HepG2 (cell line): ENCODE results near the gene CEBPG. TPM values are rescaled to one million over a fixed set of nuclear protein-coding genes. Genes with fewer than 3 reads are reported as not detected.

ENCODE experiments used
- ARID2 ChIP-seq: sonication (generic); formaldehyde crosslinking; IDR thresholded peaks from 2 replicates; pipeline ENCODE4 v1.8.1; 2022; ENCODE audit warnings: mild to moderate bottlenecking, missing genetic modification reagents, borderline replicate concordance
- ARNT2 ChIP-seq: sonication (generic); formaldehyde crosslinking; IDR thresholded peaks from 2 replicates; pipeline ENCODE4 v1.8.0; 2022; ENCODE audit warnings: mild to moderate bottlenecking, low read depth, missing genetic modification reagents, moderate library complexity
- BCLAF1 ChIP-seq: fragments of 450-650 bp; IDR thresholded peaks from 2 replicates; pipeline ENCODE4 v1.6.1; 2017; ENCODE audit warnings: mild to moderate bottlenecking
- BRCA1 ChIP-seq: sonication (generic); formaldehyde crosslinking; IDR thresholded peaks from 2 replicates; pipeline ENCODE4 v1.4.0; 2020; ENCODE audit warnings: missing genetic modification reagents
- CHCHD3 ChIP-seq: sonication (generic); formaldehyde crosslinking; IDR thresholded peaks from 2 replicates; pipeline ENCODE4 v1.8.0; 2022; ENCODE audit warnings: mild to moderate bottlenecking, missing genetic modification reagents, moderate library complexity
- FUBP1 ChIP-seq: sonication (generic); formaldehyde crosslinking; IDR thresholded peaks from 2 replicates; pipeline ENCODE4 v1.5.1; 2020; ENCODE audit warnings: missing genetic modification reagents, mild to moderate bottlenecking, borderline replicate concordance
- HOXA3 ChIP-seq: sonication (generic); formaldehyde crosslinking; IDR thresholded peaks from 2 replicates; pipeline ENCODE4 v1.5.0; 2020; ENCODE audit warnings: missing genetic modification reagents
- NCOA1 ChIP-seq: sonication (generic); formaldehyde crosslinking; IDR thresholded peaks from 2 replicates; pipeline ENCODE4 v1.9.0; 2021; ENCODE audit warnings: missing genetic modification reagents
- PBX2 ChIP-seq: IDR thresholded peaks from 2 replicates; pipeline ENCODE4 v1.6.1; 2016; ENCODE audit warnings: control low read depth
- POLR2AphosphoS2 ChIP-seq: IDR thresholded peaks from 2 replicates; pipeline ENCODE4 v1.6.1; 2011; ENCODE audit warnings: low read depth, low read length, improper control_type of control experiment
- SUZ12 ChIP-seq: fragments of 150-350 bp; IDR thresholded peaks from 2 replicates; pipeline ENCODE4 v1.6.1; 2014; ENCODE audit warnings: low read depth, low read length
- ZBTB10 ChIP-seq: sonication (generic); formaldehyde crosslinking; IDR thresholded peaks from 2 replicates; pipeline ENCODE4 v1.4.0; 2020; ENCODE audit warnings: missing genetic modification reagents, borderline replicate concordance
- ZFP82 ChIP-seq: sonication (generic); formaldehyde crosslinking; IDR thresholded peaks from 2 replicates; pipeline ENCODE4 v1.5.1; 2020; ENCODE audit warnings: mild to moderate bottlenecking, missing genetic modification reagents, borderline replicate concordance
- ZNF205 ChIP-seq: IDR thresholded peaks from 2 replicates; pipeline ENCODE4 v1.6.1; 2018; ENCODE audit warnings: missing biosample characterization, missing genetic modification reagents
- ZNF232 ChIP-seq: sonication (generic); formaldehyde crosslinking; IDR thresholded peaks from 2 replicates; pipeline ENCODE4 v1.4.0; 2020; ENCODE audit warnings: missing genetic modification reagents, borderline replicate concordance
- ZNF383 ChIP-seq: sonication (generic); formaldehyde crosslinking; IDR thresholded peaks from 2 replicates; pipeline ENCODE4 v1.4.0; 2020; ENCODE audit warnings: missing genetic modification reagents, mild to moderate bottlenecking, borderline replicate concordance
- ZNF460 ChIP-seq: sonication (generic); formaldehyde crosslinking; IDR thresholded peaks from 2 replicates; pipeline ENCODE4 v1.5.1; 2020; ENCODE audit warnings: missing genetic modification reagents, mild to moderate bottlenecking, borderline replicate concordance
- ZNF513 ChIP-seq: sonication (generic); formaldehyde crosslinking; conservative IDR thresholded peaks from 2 replicates; pipeline ENCODE4 v1.5.0; 2020; ENCODE audit warnings: missing genetic modification reagents
- polyA plus RNA-seq, 8 experiments: library from polyadenylated mRNA; depleted of rRNA in 3 of 8; stranded (reverse) in 7 of 8; unstranded in 1 of 8; fragments of >200 nt; fragmentation: Illumina TruSeq in 4 of 8; extraction: Trizol in 4 of 8; gene quantifications; 2 replicates each; pipeline versions ENCODE4 v1.2.1 to v1.2.3, GENCODE V29; 2011 to 2016; ENCODE audit warnings: low read depth in 4 of 8, missing spikeins in 1 of 8, mixed read lengths in 1 of 8; ENCODE audit not compliant: insufficient read depth in 1 of 8
- total RNA-seq, 5 experiments: library from RNA; depleted of rRNA; stranded (reverse); fragments of >200 nt; fragmentation: Illumina TruSeq; extraction: Trizol; gene quantifications; 2 replicates each; pipeline ENCODE4 v1.2.3, GENCODE V29; 2016; ENCODE audit warnings: low read depth in 1 of 5

CEBPG gene
- total and polyA plus RNA-seq, 2 of the 13 experiments (the other 11 are each of a cell fraction or from before 2014, with no cell fraction given): 25.7 to 34.3 TPM

- TF ChIP-seq ZBTB10 (CRISPR knock-in tag) (peak; percentile 92), BCLAF1 (no peak), ZNF232 (CRISPR knock-in tag) (peak; percentile 97), ZFP82 (peak; percentile 85; the same call in 1 of the 2 replicates), CHCHD3 (CRISPR knock-in tag) (peak; percentile 96), ZNF383 (CRISPR knock-in tag) (peak; percentile 28; the same call in 1 of the 2 replicates), NCOA1 (CRISPR knock-in tag) (peak; percentile 69; the same call in 1 of the 2 replicates), HOXA3 (CRISPR knock-in tag) (peak; percentile 94), ARID2 (CRISPR knock-in tag) (peak; percentile 47; the same call in 1 of the 2 replicates), ARNT2 (CRISPR knock-in tag) (peak; percentile 97; the same call in 1 of the 2 replicates), ZNF460 (peak; percentile 48; the same call in 1 of the 2 replicates), ZNF513 (CRISPR knock-in tag) (no peak), FUBP1 (no peak), SUZ12 (no peak), BRCA1 (peak; percentile 99), POLR2AphosphoS2 (no peak), PBX2 (peak; percentile 37; the same call in 1 of the 2 replicates), ZNF205 (peak; percentile 57; the same call in 1 of the 2 replicates)
Observed at GRCh38 chr19:33403221-33403972, 29.9 kb downstream of the CEBPG start (continued).
